ENCODE measurements around the gene RASA3.

RASA3 gene

GRCh38 chr13:114095486-114095885 lies 36.9 kb downstream of the RASA3 start:
- no peak for TF ChIP-seq CTCF (IDR thresholded peaks at IDR 0.05; ENCODE audit: insufficient read depth, missing control alignments)
- DNase-seq (ENCODE audit: insufficient read length, low spot score) (no peak), FAIRE-seq (no peak)

- TF ChIP-seq CTCF (IDR thresholded peaks at IDR 0.05; ENCODE audit: insufficient read depth, missing control alignments), result no peak
- FAIRE-seq (no peak), DNase-seq (ENCODE audit: insufficient read length, low spot score) (no peak)
Measured at GRCh38 chr13:114093118-114093517, 39.3 kb downstream of the RASA3 start.

- DNase-seq (ENCODE audit: insufficient read length, low spot score), result no peak
- TF ChIP-seq CTCF (IDR thresholded peaks at IDR 0.05; ENCODE audit: insufficient read depth, missing control alignments), result no peak
- no peak for FAIRE-seq
Measured at GRCh38 chr13:114092468-114092867, 40.0 kb downstream of the RASA3 start.

- FAIRE-seq (no peak), DNase-seq (ENCODE audit: insufficient read length, low spot score) (no peak)
- no peak for TF ChIP-seq CTCF (IDR thresholded peaks at IDR 0.05; ENCODE audit: insufficient read depth, missing control alignments)
Measured at GRCh38 chr13:114090476-114090875, 41.9 kb downstream of the RASA3 start.

- TF ChIP-seq CTCF (IDR thresholded peaks at IDR 0.05; ENCODE audit: insufficient read depth, missing control alignments), result no peak
- no peak for FAIRE-seq
Measured at GRCh38 chr13:114089751-114090400, 42.5 kb downstream of the RASA3 start.

GRCh38 chr13:114089341-114089740 lies 43.1 kb downstream of the RASA3 start:
- FAIRE-seq (no peak), DNase-seq (ENCODE audit: insufficient read length, low spot score) (no peak)
- no peak for TF ChIP-seq CTCF (IDR thresholded peaks at IDR 0.05; ENCODE audit: insufficient read depth, missing control alignments)

More at GRCh38 chr13:114089751-114090400, 42.5 kb downstream of the RASA3 start:
- no peak for DNase-seq (ENCODE audit: insufficient read length, low spot score)

GRCh38 chr13:114088863-114089262 lies 43.6 kb downstream of the RASA3 start:
- FAIRE-seq (no peak), DNase-seq (ENCODE audit: insufficient read length, low spot score) (no peak)
- no peak for TF ChIP-seq CTCF (IDR thresholded peaks at IDR 0.05; ENCODE audit: insufficient read depth, missing control alignments)
